HG03066 (cell line): ENCODE results near the gene SPNS1.
"Not testable (repeated sequence)": the region's sequence is repeated elsewhere in the genome, so short reads cannot be mapped to it uniquely, and the experiment has no call there.

Experiments used
- ATAC-seq: cut with Tn5 transposase; IDR thresholded peaks from one replicate; pipeline ENCODE4 v1.9.1; 2021; ENCODE audit warnings: low read depth; ENCODE audit not compliant: unreplicated experiment

SPNS1 gene

GRCh38 chr16:28951410-28951943 lies 23.1 kb upstream of the SPNS1 start:
- ATAC-seq: no peak

GRCh38 chr16:28958216-28958615 lies 16.4 kb upstream of the SPNS1 start:
- ATAC-seq: no peak

GRCh38 chr16:28958836-28959235 lies 15.7 kb upstream of the SPNS1 start:
- ATAC-seq: no peak

- ATAC-seq: no peak
These were observed 10.5 kb upstream of the SPNS1 start for GRCh38 chr16:28964072-28964471.

DNA sequence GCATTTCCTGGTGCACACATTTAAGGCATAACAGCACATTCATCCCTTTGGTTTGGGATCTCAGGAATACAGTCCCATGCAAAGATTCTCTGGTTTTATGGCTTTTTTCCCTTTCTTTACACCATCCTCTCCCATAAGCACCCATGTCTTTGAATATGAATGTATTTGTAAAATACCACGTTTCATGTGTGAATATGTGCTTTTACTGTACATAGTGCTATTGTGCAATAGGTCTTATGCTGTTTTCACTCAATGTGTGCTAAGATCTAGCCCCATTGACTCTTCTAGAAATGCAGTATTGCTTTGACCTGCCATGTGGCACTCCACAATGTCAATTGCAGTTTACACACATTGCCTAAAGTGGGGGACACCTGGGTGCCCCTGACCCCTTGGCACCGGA lies 10.1 kb upstream of the SPNS1 start:
- ATAC-seq: no peak

DNA sequence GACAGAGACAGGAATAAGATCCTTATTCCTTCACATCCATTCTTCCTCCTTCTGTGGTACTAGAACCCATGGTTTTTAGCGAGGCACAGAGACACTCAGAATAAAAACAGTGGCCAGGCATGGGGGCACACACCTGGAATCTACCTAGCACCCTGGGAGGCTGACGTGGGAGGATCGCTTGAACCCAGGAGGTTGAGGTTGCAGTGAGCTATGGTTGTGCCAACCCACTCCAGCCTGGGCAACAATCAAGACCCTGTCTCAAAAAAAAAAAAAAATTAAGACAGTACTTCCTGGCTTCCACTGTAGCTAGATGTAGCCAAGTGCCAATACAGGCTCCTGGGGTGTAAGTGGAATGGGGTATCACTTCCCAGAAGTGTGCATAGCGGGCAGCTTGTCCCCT lies 7.4 kb upstream of the SPNS1 start:
- no peak for ATAC-seq

DNA sequence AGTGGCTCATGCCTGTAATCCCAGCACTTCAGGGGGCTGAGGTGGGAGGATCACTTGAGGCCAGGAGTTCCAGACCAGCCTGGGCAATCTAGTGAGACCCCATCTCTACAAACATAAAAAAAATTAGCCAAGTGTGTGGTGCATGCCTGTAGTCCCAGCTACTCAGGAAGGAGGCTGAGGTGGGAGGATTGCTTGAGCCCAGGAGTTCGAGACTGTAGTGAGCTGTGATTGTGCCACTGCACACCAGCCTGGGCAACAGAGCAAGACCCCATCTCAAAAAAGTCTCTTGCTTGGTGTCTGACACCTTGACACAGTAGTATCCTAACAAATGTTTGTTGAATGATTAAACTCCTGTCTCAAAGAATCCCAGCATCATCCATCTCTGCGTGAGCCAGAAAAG lies 4.9 kb upstream of the SPNS1 start:
- ATAC-seq: not testable (repeated sequence)

GRCh38 chr16:28974007-28974436 lies 556 bp upstream of the SPNS1 start:
- peak; percentile 12 for ATAC-seq

DNA sequence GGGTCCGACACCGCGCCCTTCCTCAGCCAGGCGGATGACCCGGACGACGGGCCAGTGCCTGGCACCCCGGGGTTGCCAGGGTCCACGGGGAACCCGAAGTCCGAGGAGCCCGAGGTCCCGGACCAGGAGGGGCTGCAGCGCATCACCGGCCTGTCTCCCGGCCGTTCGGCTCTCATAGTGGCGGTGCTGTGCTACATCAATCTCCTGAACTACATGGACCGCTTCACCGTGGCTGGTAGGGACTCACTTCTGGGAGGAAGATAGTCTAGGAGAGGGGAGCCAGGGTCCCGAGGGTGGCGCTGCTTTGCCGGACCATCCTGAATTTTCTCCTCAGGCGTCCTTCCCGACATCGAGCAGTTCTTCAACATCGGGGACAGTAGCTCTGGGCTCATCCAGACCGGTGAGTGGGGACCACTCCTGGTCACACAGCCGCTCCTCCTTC lies 601 bp downstream of the SPNS1 start:
- no peak for ATAC-seq

GRCh38 chr16:28977703-28978662 lies 3.4 kb downstream of the SPNS1 start:
- no peak for ATAC-seq

GRCh38 chr16:28980330-28980729 lies 5.8 kb downstream of the SPNS1 start:
- ATAC-seq: not testable (repeated sequence)

DNA sequence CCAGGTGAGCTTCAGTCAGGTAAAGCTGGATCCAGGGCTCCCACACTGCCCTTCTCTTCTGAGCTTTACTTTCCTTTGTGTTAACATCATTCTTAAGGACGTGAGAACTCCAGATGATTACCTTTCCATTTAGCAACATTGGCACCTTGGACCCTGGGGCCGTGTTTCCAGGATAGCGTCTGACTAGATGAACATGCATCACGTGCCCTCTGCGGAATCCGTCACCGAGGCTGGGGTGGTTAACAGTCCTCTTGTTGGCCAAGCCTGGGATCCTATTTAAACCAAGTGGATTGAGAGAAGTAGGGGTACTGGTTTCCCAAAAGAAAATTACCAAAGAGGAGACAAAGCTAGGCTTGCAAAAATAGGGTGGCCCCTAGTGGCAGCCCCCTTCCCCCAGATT lies 6.4 kb downstream of the SPNS1 start:
- ATAC-seq: no peak

- ATAC-seq: no peak
These were observed 6.9 kb downstream of the SPNS1 start for GRCh38 chr16:28981517-28981916.

DNA sequence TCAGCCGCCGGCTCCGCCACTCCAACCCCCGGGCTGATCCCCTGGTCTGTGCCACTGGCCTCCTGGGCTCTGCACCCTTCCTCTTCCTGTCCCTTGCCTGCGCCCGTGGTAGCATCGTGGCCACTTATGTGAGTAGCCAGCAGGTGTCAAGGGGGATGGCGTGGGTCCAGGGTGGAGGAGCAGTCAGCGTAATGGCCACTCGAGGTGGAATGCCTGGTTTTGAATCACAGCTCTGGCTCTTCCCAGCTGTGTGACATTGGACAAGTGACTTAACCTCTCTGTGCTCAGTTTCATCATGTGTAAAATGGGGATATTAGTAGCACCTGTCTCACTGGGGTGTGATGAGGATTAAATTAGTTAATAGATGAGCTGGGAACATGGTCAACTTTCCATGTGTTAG lies 7.8 kb downstream of the SPNS1 start:
- no peak for ATAC-seq

DNA sequence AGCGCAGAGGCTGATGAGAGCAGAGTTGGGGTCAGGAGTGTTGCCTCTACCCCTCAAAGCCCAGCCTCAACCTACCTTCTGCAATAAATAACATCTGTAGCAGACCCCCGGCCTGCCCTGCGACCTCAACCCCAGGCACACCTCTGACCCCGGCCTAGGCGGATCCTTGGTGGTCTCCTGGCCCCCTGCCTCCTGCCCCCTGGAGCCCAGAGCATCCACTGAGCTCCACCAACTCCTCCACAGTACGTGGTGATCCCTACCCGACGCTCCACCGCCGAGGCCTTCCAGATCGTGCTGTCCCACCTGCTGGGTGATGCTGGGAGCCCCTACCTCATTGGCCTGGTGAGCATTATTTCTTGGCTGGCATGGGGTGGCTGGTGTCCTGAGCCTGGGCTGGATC lies 8.4 kb downstream of the SPNS1 start:
- no peak for ATAC-seq

DNA sequence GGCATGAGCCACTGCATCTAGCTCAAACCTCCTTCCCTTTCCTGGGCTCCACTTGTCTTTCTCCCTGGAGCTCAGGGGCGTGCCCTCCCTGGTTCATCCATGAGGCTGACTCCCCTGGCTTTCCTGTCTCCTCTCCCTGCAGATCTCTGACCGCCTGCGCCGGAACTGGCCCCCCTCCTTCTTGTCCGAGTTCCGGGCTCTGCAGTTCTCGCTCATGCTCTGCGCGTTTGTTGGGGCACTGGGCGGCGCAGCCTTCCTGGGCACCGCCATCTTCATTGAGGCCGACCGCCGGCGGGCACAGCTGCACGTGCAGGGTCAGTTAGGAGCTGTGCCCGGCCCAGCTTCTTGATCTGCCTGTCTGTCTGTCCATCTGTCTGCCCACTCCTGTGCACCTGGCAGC lies 9.1 kb downstream of the SPNS1 start:
- no peak for ATAC-seq

- no peak for ATAC-seq
These were observed 9.5 kb downstream of the SPNS1 start for GRCh38 chr16:28984091-28984490.

DNA sequence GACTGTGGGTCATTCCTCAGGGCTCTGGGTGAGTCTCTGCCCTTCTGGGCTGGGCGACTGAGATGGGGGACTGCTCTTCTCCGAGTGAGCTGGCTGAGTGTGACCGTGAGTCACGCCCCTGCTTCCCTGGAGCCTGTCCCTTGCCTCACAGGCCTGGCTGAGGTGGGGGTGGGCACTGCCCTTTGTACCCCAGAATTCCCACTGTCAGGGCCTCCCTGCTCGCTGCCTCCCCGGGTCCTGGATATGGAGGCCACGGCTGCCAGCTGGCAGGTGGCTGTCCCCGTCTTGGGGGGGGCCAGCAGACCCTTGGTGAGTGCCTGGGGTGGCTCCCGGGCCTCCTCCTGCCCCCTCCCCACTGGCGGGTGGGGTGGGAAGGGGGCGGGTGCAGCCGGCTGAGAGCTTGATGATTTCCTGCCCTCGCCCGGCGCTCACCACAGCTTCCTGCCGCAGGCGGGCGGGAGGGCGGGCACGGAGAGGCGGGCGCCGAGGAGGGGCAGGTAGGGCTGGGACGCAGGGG lies 10.1 kb downstream of the SPNS1 start, which contains the start of gene LAT:
Gene LAT, plus strand, starts transcription at position 434 of the 517 bp plus-strand sequence. CDS start 366 bp downstream, outside the sequence.
- ATAC-seq: no peak

GRCh38 chr16:28985211-28986041 lies 10.8 kb downstream of the SPNS1 start:
- no peak for ATAC-seq

DNA sequence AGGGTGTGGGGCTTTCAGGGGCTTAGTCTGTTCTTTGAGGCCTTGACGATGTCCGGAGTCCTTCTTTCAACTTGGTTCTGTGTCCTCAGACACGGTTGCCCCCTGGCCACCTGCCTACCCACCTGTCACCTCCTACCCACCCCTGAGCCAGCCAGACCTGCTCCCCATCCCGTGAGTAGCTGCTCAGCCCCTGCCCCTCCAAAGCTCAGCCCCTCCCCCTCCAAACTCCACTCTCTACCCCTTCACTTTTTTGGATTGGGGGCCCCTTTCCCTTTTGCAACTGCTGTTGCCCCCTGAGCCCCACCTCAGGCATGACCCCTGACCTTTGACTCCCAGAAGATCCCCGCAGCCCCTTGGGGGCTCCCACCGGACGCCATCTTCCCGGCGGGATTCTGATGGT lies 11.5 kb downstream of the SPNS1 start:
- no peak for ATAC-seq

- ATAC-seq: no peak
These were observed 11.9 kb downstream of the SPNS1 start for GRCh38 chr16:28986492-28986891.
